CD4-positive, alpha-beta T cell treated with Interleukin-12 subunit alpha and Interleukin-12 subunit beta, for 1 hour (primary cell): ENCODE results near the gene NTM.

ENCODE experiments used
- DNase-seq: peaks from one replicate; pipeline ENCODE4 v3.0.0-alpha.2; 2020

NTM gene

DNA sequence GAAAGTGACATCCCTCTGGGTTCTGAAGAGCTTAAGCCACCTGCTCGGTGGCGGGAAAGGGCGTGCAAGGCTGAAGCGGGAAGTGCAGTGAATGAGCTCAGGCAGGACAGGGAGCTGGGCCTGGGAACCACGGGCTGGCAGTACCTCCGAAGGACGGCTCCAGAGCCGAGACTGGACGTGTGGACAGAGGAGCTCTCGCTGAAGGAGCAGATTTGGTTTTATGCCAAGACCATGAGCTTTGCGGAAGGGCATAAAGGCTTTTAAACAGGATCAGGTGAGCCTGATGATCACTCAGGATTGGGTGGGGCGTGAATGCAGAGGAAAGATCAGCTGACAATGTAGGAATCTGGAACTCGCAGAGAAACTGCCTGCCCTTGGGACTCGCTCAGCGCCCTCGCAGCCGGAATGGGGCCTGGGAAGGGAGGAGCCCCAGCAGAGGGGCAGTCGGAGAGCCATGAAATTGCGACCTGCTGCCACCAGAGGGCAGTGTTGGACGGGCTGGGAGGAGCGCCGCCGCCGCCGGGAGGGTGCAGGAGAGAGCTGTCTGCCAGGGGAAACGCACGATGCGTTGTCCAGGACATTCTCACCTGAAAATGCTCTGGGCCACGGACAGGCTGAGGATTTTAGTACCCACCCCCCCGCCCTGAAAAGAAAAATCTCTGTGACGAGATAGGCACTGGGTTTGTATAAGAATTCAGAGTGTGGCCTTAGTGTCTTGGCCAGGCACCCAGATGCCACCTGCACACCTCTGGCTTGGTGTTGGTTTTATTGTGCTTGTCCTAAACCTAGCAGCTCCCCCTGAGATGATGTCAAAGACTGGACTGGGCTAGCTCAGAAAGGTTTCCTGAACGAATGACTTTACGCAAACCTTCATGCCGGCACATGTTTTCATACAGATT is 324.4 kb downstream of the NTM start:
- DNase-seq = peak; percentile 42

DNA sequence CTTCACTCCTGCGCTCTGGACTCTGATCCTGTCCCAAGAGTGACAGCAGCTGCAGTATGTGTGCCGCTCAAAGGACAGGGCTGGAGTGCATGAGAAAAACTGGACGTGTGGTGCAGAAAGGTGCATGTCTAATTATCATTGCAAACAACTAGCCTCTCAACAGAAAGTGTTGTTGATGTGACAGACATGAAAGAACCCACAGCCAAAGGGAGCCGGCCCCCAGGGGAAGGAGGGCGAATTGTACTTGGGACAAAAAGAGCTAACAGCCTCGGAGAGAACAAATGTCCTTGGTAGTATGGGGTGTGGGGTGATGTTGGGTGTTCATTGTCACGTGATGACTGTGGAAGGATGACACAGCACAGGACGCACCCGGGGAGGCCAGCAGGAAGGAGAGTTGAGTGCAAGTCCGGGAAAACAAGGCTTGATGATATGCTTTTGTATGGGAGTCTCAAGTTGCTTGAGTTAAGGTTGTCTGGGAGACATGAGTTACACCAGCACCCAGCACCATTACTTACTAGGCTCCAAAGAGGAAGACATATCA is 325.5 kb downstream of the NTM start:
- no peak for DNase-seq

DNA sequence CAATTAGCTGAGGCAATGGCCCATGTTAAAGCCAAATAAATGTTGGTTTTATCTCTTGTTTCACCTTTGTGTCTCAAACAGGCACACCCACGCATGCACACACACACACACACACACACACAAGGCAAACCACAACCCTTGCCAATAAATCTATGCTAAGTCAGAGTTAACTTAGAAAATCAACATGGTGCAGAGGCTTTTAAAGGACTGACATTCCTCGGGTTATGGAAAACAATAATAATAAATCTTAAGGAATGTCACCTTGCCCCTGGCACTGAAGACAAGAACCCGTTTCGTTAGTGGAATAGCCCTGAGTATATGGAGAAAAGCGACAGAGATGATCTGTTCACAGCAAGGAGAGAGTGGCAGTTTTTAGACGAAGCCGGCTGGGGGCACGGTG is 326.3 kb downstream of the NTM start:
- DNase-seq = no peak

DNA sequence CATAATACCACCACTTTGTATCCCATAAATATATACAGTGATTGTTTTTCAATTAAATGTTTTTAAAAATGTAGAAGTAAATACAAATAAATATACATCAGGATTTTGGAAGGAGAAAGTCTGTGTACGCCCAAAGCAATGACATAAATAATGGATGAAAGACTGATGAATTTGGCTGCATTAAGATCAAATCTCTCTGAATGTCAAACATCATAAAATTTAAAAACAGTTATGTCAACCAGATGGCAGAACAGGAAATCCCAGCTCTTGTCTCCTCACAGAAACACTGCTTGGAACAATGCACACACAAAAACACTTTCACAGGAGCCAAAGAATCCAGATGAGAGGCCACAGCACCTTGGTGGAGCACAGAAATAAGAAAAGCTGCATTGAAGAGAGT is 332.9 kb downstream of the NTM start:
- DNase-seq = no peak

DNA sequence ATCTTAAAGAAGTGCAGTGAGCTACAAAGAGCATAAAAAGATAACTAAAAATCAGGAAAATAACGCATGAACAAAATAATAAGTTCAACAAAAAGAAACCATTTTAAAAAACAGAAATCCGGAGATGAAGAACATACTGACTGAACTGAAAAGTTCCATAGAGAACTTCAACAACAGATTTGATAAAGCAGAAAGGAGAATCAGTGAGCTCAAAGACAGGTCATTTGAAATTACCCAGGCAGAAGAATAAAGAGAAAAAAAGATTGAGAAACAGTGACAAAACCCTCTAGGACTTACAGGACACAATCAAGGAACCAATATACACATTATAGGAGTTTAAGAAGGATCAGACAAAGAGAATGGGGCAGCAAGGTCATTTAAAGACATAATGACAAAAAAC is 334.3 kb downstream of the NTM start:
- DNase-seq = no peak

DNA sequence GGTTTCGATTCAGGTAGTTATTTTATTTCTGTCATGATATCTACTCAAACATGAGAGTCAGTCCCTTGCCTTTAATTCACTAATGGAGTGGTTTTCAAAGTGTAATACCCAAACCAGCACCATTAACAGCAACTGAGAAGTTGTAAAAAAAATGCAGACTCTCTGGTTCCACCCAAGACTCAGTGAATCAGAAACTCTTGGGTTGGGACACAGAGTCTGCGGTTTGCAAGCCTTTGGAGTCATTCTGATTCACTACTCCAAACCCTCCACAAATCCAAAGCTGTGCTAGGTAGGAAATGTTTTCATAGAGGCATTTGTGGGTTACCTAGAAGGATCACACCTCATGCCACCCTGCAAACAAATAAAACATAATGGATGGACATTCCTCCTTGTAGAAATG is 340.1 kb downstream of the NTM start:
- DNase-seq = no peak

DNA sequence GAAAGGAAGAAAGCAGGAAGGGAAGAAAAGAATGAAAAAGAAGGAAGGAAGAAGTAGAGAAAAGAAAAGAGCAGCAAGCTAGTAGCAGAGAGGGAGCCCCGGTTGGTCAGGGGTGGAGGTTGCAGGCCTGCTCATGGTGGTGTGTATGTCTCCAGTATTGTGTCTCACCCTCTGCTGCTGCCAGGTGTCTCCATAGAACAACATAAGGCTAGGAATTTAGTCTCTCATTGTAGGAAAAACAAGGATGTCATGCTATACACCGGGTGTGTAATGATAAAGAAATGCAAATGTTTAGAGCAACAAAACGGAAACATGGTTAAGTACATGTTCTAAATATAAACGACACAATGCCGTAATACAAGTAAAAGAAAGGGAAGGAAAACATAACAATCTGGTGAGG is 342.5 kb downstream of the NTM start:
- DNase-seq = no peak

DNA sequence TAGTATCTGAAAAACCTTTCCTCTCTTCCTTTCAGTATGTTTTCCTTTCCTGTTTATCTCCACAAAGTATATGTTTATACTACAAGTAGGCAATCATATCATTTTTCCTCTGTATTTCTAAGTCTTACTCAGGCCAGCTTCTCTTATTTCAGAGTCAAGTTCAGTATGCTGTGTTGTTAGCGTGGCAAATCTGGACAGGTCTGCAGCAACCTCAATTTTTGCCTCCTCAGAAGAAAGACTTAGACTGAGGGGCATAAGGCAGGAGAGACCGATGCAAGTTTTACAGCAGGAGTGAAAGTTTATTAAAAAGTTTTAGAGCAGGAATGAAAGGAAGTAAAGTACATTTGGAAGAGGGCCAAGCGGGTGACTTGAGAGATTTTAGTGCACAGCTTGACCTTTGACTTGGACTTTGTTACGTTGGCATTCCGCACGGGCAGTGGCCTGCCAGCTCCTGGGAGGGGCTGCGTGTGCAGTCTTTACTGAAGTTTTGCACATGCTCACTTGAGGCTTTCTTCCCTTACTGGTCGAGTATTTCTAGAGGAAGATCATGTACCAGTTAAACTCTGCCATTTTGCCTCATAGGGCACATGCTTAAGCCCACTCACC is 343.2 kb downstream of the NTM start:
- DNase-seq = no peak

DNA sequence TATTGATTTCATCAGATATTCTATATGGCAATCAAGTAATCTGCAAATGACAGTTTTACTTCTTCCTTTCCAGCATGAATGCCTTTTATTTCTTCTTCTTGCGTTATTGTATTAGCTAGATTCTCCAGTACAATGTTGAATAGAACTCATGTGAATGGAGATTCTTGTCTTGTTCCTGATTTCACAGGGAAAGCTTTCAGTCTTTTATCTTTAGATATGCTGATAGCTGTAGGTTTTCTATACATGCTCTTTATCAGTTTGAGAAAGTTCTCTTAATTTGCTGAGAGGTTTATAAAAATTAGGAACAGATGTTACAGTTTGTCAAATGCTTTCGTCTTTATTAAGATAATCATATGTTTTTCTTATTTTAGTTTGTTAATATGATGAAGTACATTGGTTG is 347.2 kb downstream of the NTM start:
- DNase-seq = no peak

DNA sequence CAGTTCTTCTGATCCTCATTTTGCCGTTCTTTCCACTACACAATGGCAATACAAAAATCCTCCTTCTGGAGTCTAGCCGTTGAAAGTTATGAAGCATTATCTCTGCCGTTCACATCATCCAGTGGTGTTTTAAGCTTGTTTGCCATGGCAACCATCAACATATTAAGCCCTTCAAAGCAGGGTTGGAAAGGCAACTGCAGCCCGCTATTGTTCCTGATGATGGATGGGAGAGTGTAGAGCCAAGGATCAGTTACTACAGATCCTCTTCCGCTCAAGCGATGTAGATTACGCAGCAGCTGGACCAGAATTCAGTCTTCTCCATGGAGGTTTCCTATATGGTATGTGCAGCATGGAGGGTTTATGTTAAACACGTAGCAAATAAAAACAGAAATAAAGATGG is 352.7 kb downstream of the NTM start:
- no peak for DNase-seq

DNA sequence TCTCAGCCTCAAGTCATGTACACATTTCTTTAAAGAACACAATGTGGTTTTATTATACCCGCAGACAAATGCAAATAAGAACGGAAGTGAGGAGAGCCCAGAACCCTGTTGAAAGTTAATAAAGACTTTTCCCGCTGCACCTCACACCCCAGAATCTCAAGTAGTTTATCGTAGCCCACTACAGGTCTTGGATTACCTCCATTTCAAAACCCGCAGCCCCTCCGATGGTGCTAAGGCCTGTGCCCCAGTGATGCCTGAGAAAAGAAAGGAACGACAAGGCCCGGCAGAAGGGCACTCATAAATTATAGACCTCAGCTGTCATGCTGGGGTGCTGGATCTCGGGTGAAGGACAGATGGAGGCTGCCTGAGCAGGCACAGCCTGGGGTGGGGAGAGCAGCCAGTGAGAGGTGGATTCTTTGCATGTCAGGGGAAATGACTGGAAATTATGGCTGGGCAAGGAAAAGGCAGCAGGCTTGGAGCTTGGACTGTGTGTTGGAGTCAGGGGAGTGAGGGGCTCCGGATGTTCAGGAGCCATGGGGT is 354.1 kb downstream of the NTM start:
- DNase-seq = no peak

DNA sequence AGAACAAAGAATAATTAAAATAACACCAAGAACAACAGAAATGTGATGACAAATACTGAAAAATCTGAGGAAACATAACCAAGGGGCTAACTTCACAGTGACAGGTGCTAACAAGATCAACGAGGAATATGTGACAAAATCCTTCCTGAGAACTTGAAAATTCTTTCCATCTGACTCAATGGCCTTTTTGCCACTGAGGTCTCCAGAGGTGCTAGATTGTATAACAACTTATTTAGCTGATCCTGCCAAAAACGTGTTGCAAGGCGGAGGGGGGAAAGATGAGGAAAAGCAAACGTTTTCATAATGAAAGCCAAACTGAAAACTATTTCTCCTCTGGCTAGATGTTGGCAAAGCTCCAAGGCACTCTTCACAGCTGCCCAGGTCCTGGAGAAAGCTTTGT is 364.5 kb downstream of the NTM start:
- DNase-seq = no peak

DNA sequence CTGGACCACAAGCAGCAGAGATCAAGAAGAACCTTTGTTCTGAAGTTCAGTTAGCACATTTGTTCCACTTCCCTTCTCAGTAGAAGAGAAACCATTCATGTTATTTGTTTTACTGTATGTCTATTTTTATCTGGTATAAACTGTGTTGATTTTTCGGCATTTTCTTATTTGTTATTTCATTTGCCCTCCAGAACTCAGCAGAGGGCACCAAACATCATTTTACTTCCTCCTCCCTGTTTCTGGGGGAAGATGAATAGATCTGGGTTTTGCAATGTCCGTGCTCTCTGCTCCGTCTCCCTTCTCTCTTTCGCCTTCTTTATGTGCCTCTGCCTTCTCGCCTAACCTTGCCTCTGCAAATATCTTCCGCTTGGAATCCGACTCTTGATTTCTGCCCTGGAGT is 366.9 kb downstream of the NTM start:
- no peak for DNase-seq

DNA sequence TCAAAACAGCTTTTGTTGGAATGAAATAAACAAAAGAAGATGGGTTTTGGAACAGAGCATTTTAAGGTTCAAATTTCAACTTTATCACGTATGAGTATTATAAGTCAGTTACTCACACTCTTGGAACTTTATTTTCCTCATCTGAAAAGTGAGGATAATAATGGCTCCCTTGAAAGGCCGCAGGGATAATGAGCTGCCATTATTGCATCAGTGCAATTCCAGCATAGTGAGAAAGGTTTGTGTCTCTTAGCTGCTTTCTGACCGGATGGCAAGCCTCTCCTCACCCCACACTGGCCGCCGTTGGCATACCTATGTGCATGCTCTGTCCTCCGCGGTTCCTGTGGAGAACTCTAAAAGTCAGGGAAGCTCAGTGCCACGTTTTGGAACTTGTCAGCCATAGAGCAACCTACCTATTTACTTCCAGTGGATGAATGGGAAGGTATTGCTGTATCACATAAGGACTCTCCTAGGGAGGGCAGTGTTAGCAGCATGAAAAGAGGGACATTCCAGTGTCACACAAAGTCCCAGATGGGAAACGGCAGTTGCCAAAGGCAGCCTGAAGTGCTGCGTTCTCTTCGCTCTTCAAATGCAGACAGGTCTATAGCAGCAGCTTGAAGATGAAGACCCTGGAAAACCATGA is 368.9 kb downstream of the NTM start:
- no peak for DNase-seq

DNA sequence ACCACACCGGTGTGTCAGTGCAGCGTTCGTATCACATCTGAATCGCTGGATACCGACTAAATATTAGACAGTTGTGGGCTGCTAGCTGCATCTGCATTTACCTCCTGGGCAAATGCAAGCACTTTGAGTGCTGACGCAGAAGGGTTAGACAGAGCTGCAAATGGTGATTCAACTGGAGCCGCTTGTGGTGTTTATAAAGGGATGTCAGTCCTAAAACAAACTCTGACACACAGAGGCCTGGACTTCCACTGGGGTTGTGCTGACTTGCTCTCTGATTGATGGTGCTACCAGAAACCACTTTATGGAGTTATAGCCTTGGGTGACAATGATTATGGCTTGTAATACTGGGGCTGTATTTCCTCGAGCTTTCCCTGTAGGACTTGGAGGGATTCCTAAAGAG is 374.4 kb downstream of the NTM start:
- DNase-seq = no peak

DNA sequence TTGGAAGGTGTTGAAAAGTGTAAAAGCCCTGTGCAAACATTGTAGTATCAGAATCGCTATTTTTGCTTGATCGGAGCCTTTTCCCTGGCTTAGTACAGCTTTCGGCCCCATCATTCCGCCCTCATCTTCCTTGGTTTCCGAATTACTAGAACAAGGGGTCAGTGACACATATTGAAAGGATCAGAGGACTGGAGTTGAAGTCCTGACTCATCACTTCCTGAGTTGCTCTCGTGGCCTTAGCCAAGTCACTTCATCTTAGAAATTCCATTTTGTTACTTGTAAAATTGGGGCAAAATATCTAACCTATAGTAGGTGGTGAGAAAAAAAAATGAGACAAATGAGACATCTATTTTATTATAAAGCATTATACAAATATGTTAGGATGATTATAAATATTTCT is 375.0 kb downstream of the NTM start:
- no peak for DNase-seq

DNA sequence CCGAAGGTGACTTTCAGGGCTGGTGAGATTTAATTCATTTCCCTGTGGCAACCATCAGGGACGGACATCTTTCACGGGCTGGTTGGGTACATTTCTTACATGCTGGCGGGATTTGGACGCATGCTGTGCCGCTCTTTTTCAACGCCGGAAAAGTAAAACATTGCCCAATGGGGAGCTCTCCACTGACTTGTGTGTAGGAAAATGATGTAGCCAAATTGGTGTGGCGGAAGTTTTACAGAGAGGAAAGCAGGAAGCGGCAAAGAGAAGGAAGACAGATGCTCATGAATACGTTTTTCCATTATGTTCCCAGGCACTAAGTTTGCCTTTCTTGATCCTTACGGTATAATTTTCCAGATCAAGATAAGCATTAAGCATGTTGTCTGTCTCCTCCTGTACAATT is 375.8 kb downstream of the NTM start:
- no peak for DNase-seq

DNA sequence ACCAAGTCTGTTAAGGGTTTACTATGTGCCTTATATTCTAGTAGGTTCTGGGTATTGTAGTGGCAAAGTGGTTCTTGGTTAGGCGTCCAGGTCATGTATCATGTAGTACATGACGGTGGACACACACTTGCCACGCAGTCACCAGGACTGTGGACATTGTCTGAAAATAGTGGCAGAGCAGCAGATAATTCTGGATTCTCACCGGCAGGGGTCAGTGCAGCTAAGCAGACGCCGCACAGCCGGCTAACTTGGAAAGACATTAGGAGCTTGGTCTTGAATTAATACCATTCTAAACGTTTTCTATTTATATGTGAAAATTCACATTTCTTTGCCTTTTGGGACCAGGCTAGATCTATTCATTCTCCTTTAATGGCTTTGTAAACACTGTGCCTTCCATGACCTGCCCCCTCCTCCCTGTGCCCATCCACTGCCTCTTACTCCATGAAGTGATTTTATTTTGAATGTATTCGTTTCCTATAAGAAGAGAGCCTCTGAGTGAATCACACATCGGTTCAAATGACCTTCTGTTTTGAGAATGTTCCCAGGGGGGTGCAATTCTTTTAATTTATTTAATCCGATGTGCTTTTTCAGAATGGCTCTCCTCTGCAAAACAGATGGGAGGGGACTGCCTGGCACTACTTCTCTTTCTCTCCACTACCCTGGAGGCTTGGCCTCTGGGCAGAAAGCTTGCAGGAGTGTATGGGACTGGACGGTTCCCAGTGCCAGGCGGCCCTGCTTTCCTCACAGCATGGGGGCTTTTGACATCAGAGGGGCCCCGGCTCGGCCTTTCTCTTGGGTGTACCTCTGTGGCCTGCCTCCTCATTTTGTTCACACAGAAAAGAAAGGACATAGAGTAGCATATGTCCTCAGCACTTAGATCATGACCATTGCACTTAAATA is 378.0 kb downstream of the NTM start:
- DNase-seq = peak; percentile 17

DNA sequence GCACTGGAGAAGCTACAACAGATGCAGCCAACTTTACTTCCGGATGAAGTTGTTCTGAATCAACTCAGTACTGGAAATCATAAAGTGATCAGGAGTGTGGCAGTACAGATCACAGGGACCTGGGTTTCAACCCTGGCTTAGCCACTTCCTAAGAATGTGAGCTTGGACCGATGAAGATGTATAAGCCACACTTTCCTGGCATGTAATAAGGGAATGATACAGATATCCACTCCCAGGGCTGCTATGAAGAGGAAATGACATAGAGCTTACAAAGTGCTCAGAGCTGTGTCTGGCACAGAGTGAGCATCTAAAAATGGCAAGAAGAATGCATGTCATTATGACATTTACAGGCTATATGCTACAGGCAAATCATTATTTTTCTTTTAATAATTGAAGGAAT is 378.7 kb downstream of the NTM start:
- DNase-seq = no peak

DNA sequence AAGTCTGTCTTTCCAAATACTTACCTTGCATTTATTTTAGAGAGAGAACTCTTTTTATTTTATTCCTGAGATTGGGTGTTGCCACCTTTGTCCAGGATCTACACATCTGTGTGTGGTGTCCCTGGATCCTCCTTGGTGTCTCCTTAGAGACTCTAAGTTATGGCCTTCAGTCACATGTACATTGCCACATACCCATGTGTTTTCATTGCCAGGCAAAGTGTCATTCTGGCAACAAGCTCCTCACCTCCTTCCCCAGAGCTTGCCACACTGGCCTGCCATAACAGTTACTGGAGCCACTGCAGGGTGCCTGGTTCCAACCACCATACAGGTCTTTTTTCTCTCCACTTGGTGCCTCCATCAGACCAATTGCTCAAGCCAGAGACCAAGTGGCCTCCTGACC is 379.7 kb downstream of the NTM start:
- DNase-seq = no peak

DNA sequence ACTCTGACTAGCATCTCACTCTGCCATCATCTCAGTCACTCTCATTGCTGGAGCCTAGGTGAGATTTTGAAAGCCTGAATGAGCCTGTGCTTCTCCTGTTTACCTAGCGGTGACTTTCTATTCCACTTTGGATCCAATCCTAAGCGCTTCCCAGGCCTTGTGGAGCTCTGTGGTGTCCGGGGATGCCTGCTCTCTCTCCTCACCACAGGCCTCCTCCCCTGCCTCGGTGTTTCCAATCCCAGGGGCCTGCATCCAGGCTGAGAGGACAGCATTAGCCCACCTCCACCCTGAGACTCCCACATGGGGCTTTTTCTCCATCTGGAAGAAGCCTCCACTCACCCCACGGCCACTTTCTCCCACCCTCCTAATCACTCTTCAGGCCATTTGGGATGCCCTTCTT is 380.3 kb downstream of the NTM start:
- no peak for DNase-seq

DNA sequence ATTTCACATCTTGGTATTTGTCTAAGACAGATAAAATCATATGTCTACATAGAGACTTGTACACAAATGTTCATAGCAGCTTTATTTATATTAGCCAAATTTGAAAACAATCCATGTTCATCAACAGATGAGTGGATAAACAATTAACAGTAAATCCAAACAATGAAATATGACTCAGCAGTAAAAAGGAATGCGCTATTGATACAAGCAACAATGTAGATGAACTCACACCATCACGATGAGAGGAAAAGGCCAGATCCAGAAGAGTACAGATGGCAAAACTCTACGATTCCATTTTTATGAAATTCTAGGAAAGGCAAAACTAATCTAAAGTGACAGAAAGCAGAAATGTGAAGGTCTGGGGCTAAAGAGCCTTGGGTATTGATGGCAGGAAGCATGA is 384.3 kb downstream of the NTM start:
- no peak for DNase-seq
